Measurements from ENCODE around the gene ABR. TPM values are rescaled to one million over a fixed set of nuclear protein-coding genes. Genes with fewer than 3 reads are reported as not detected.

The ABR gene
- total and polyA plus RNA-seq, 2 of the 13 experiments (the other 11 are each of a cell fraction or from before 2014, with no cell fraction given) = 12.4 to 40.4 TPM

GRCh38 chr17:1076299-1076981, 103.3 kb downstream of the ABR start:
- peak; percentile 61 to 78; a peak in 3 of 4 replicates for TF ChIP-seq MAFK (conservative IDR thresholded peaks at IDR 0.05 in 1 of 2, IDR thresholded peaks at IDR 0.05 in 1 of 2; ENCODE audit: low read length in 2 of 2)
- no peak for TF ChIP-seq RBFOX2 (IDR thresholded peaks at IDR 0.05; ENCODE audit: low read depth, low read length)
- TF ChIP-seq MAFF (IDR thresholded peaks at IDR 0.05; ENCODE audit: low read depth, low read length) = peak; percentile 67
- TF ChIP-seq ZNF562 (CRISPR knock-in tag; IDR thresholded peaks at IDR 0.05; ENCODE audit: borderline replicate concordance) = no peak
- DNase-seq (ENCODE audit: low spot score) (no peak), ATAC-seq (no peak), FAIRE-seq (no peak)
- Histone ChIP-seq H3K4me2 (ENCODE audit: low read depth, low read length) (no peak overlapping the region), H3K4me3 (replicated peaks in 1 of 3; ENCODE audit: insufficient read depth in 1 of 3, low read depth in 2 of 3, low read length in 3 of 3) (no peak overlapping the region), H3K79me2 (ENCODE audit: insufficient read depth, low read length) (no peaks in the 10 kb centered on the region), H3K36me3 (replicated peaks in 1 of 2; ENCODE audit: control insufficient read depth in 1 of 2, insufficient read depth in 2 of 2, low read length in 2 of 2) (peaks cover 0 to 1% of the 10 kb centered on the region in 2 experiments; a peak in 1 of 5 replicates), H4K20me1 (ENCODE audit: insufficient read depth, low read length) (no peaks in the 10 kb centered on the region), H3K27me3 (ENCODE audit: control insufficient read depth in 1 of 2, insufficient read depth in 2 of 2, low read length in 2 of 2) (no peaks in the 10 kb centered on the region), H2AFZ (ENCODE audit: low read length) (no peak overlapping the region), H3K9ac (ENCODE audit: insufficient read depth, low read depth, low read length) (no peak overlapping the region), H3K9me3 (ENCODE audit: low read length) (no peaks in the 10 kb centered on the region), H3K27ac (ENCODE audit: extremely low read length, insufficient read depth, low read length) (no peak overlapping the region), H3K4me1 (ENCODE audit: insufficient read depth, low read length) (peaks cover 8% of the 10 kb centered on the region)
- intact Hi-C loops (cut with micrococcal nuclease; ENCODE audit: unreplicated experiment) = no loop called here
- ChIA-PET POLR2A (no interaction called here), CTCF (ENCODE audit: low intra/inter-chr PET ratio, low total read pairs) (no interaction called here)
- WGBS (ENCODE audit: low lambda C conversion rate) = 91% methylated on average over 6 of the region's 15 CpGs
- BruUV-seq (replicated peaks) = no TSS peak
- in situ Hi-C loops (cut with HindIII; ENCODE audit: extremely low pct_ligation_motif_present, low pct_unique_long_range_greater_than_20kb) = no loop called here

- intact Hi-C loops (cut with micrococcal nuclease; ENCODE audit: unreplicated experiment) = no loop called here
- ChIA-PET POLR2A (no interaction called here), CTCF (ENCODE audit: low intra/inter-chr PET ratio, low total read pairs) (no interaction called here)
- no peak overlapping the region for H3K4me2 ChIP-seq (ENCODE audit: low read depth, low read length)
- ATAC-seq = no peak
- H4K20me1 ChIP-seq (ENCODE audit: insufficient read depth, low read length) = no peaks in the 10 kb centered on the region
- DNase-seq (ENCODE audit: low spot score) = no peak
- no peak overlapping the region for H3K27ac ChIP-seq (ENCODE audit: extremely low read length, insufficient read depth, low read length)
- H3K9me3 ChIP-seq (ENCODE audit: low read length) = no peaks in the 10 kb centered on the region
- peaks cover 8% of the 10 kb centered on the region for H3K4me1 ChIP-seq (ENCODE audit: insufficient read depth, low read length)
- BruUV-seq (replicated peaks) = no TSS peak
- no peak overlapping the region for H3K4me3 ChIP-seq (replicated peaks in 1 of 3; ENCODE audit: insufficient read depth in 1 of 3, low read depth in 2 of 3, low read length in 3 of 3)
- no peak overlapping the region for H2AFZ ChIP-seq (ENCODE audit: low read length)
- H3K9ac ChIP-seq (ENCODE audit: insufficient read depth, low read depth, low read length) = no peak overlapping the region
- 91% methylated on average over 13 of the region's 20 CpGs for WGBS (ENCODE audit: low lambda C conversion rate)
- no peaks in the 10 kb centered on the region for H3K27me3 ChIP-seq (ENCODE audit: control insufficient read depth in 1 of 2, insufficient read depth in 2 of 2, low read length in 2 of 2)
- in situ Hi-C loops (cut with HindIII; ENCODE audit: extremely low pct_ligation_motif_present, low pct_unique_long_range_greater_than_20kb) = no loop called here
- no peak for FAIRE-seq
- peaks cover 0 to 1% of the 10 kb centered on the region in 2 experiments; a peak in 1 of 5 replicates for H3K36me3 ChIP-seq (replicated peaks in 1 of 2; ENCODE audit: control insufficient read depth in 1 of 2, insufficient read depth in 2 of 2, low read length in 2 of 2)
- no peaks in the 10 kb centered on the region for H3K79me2 ChIP-seq (ENCODE audit: insufficient read depth, low read length)
- TF ChIP-seq ZNF598 (CRISPR knock-in tag; IDR thresholded peaks at IDR 0.05; ENCODE audit: borderline replicate concordance) (no peak), ZFX (CRISPR knock-in tag; IDR thresholded peaks at IDR 0.05; ENCODE audit: low read depth) (peak; percentile 20; the same call in 1 of the 2 replicates), TIGD3 (CRISPR knock-in tag; IDR thresholded peaks at IDR 0.05; ENCODE audit: borderline replicate concordance) (no peak), ZNF687 (CRISPR knock-in tag; IDR thresholded peaks at IDR 0.05) (peak; percentile 59), PREB (CRISPR knock-in tag; IDR thresholded peaks at IDR 0.05) (no peak), MAFK (conservative IDR thresholded peaks at IDR 0.05 in 1 of 2, IDR thresholded peaks at IDR 0.05 in 1 of 2; ENCODE audit: low read length in 2 of 2) (peak in 1 of 2 experiments; percentile 3; a peak in 1 of 4 replicates)
These were observed 104.7 kb downstream of the ABR start for GRCh38 chr17:1074886-1075605.
